OCI-LY3 (cell line): ENCODE data around the gene CRIM1.

ENCODE experiments used
- H2AFZ ChIP-seq: fragments of 200-600, 300-600 bp; shearing (Covaris generic); 2 replicates; pipeline ENCODE4 v1.6.0; 2014; ENCODE audit warnings: antibody characterized with exemption, low read depth, low read length
- H3K27ac ChIP-seq: fragments of 200-600, 300-600 bp; sonication (generic); 2 replicates; pipeline ENCODE4 v1.5.1; 2014; ENCODE audit warnings: mild to moderate bottlenecking, low read length, moderate library complexity, mixed read lengths
- H3K27me3 ChIP-seq: fragments of 200-600, 300-600 bp; sonication (generic); 2 replicates; pipeline ENCODE4 v1.6.1; 2014; ENCODE audit warnings: low read depth, low read length, mixed read lengths
- H3K36me3 ChIP-seq: fragments of 200-600, 300-600 bp; sonication (generic); replicated peaks from 2 replicates; pipeline ENCODE3; 2014; ENCODE audit warnings: low read depth, low read length, mixed read lengths
- H3K4me1 ChIP-seq: fragments of 300-600, 200-600 bp; sonication (generic); 2 replicates; pipeline ENCODE4 v1.6.1; 2014; ENCODE audit warnings: low read length, mixed read lengths
- H3K4me2 ChIP-seq: fragments of 200-600, 300-600 bp; sonication (generic); 2 replicates; pipeline ENCODE4 v1.6.1; 2014; ENCODE audit warnings: low read length, mixed read lengths
- H3K4me3 ChIP-seq: fragments of 300-600, 200-600 bp; sonication (generic); 2 replicates; pipeline ENCODE4 v1.5.1; 2014; ENCODE audit warnings: antibody characterized with exemption, mild to moderate bottlenecking, low read length, moderate library complexity
- H3K79me2 ChIP-seq: fragments of 300-600, 200-600 bp; shearing (Covaris generic); 2 replicates; pipeline ENCODE4 v1.6.1; 2014; ENCODE audit warnings: mild to moderate bottlenecking, low read length, mixed read lengths
- H3K9ac ChIP-seq: fragments of 300-600, 200-600 bp; shearing (Covaris generic); 2 replicates; pipeline ENCODE4 v1.6.0; 2014; ENCODE audit warnings: mild to moderate bottlenecking, low read length, moderate library complexity
- H3K9me3 ChIP-seq: fragments of 200-600, 300-600 bp; shearing (Covaris generic); 2 replicates; pipeline ENCODE4 v1.6.1; 2014; ENCODE audit warnings: low read length, mixed read lengths; ENCODE audit not compliant: insufficient read depth
- H4K20me1 ChIP-seq: fragments of 200-600, 300-600 bp; sonication (generic); 2 replicates; pipeline ENCODE4 v1.6.1; 2016; ENCODE audit warnings: low read length, mixed read lengths; ENCODE audit not compliant: insufficient read depth
- CTCF ChIP-seq: fragments of 200-600, 300-600 bp; sonication (generic); IDR thresholded peaks from 2 replicates; pipeline ENCODE4 v1.5.1; 2014; ENCODE audit warnings: antibody characterized with exemption, low read length, low read depth
- EZH2phosphoT487 ChIP-seq: fragments of 200-600 bp; shearing (Covaris generic); IDR thresholded peaks from 2 replicates; pipeline ENCODE4 v1.6.1; 2018; ENCODE audit warnings: antibody characterized with exemption, mixed run types, low read depth

CRIM1 gene

DNA sequence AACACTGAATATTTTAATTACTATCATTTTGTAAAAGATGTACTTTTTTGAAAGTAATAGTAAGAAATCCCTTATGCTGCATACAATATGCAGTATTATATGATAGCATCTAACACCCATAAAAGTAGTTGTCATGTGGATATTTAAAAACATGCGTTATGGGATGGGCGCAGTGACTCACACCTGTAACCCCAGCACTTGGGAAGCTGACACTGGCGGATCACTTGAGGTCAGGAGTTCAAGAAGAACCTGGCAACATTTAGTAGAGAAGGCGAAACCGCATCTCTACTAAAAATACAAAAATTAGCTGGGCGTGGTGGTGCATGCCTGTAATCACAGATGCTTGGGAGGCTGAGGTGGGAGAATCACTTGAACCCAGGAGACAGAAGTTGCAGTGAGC lies 153.5 kb downstream of the CRIM1 start:
- TF ChIP-seq CTCF: no peak

GRCh38 chr2:36511858-36512603 lies 156.5 kb downstream of the CRIM1 start:
- Histone ChIP-seq H3K4me2 (peak overlapping the region; percentile 81), H2AFZ (no peak overlapping the region), H4K20me1 (no peaks in the 10 kb centered on the region), H3K4me3 (peak overlapping the region; percentile 53), H3K9me3 (no peaks in the 10 kb centered on the region), H3K9ac (no peak overlapping the region), H3K79me2 (no peaks in the 10 kb centered on the region), H3K27me3 (peaks cover 34% of the 10 kb centered on the region), H3K4me1 (peaks cover 36% of the 10 kb centered on the region), H3K27ac (no peak overlapping the region), H3K36me3 (no peaks in the 10 kb centered on the region)
- no peak for TF ChIP-seq EZH2phosphoT487
- no peak for TF ChIP-seq CTCF

More for the DNA sequence above, 153.5 kb downstream of the CRIM1 start:
- Histone ChIP-seq H3K36me3 (no peaks in the 10 kb centered on the region), H3K79me2 (no peaks in the 10 kb centered on the region), H3K9me3 (no peaks in the 10 kb centered on the region), H2AFZ (no peak overlapping the region), H3K4me1 (peaks cover 25% of the 10 kb centered on the region), H4K20me1 (no peaks in the 10 kb centered on the region), H3K4me3 (no peak overlapping the region), H3K9ac (no peak overlapping the region), H3K27ac (no peak overlapping the region), H3K27me3 (peaks cover 19% of the 10 kb centered on the region), H3K4me2 (no peak overlapping the region)

DNA sequence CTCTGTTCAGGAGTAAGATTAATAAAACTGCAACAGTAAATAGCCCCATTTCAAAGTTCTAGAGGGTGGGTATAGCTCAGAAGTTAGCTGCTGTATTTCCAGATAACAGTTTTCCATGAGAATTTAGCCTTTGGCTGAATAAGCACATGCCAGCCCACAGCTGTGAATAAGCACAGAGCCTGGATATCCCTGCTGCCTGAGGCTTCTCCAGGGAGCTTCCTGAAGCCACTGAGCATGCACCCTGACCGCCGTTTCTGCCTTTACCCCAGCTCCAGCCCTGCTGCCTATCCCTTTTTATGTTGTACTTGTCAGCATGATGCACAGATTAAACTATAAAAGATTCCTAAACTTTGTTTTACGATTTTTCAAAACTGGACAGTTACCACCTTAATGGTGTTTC lies 157.1 kb downstream of the CRIM1 start:
- TF ChIP-seq EZH2phosphoT487 (no peak), CTCF (no peak)
- Histone ChIP-seq H3K4me2 (peak overlapping the region; percentile 81), H4K20me1 (no peaks in the 10 kb centered on the region), H3K79me2 (no peaks in the 10 kb centered on the region), H3K36me3 (no peaks in the 10 kb centered on the region), H3K27me3 (peaks cover 34% of the 10 kb centered on the region), H2AFZ (no peak overlapping the region), H3K4me1 (peaks cover 36% of the 10 kb centered on the region), H3K9ac (no peak overlapping the region), H3K27ac (no peak overlapping the region), H3K4me3 (peak overlapping the region; percentile 53), H3K9me3 (no peaks in the 10 kb centered on the region)

DNA sequence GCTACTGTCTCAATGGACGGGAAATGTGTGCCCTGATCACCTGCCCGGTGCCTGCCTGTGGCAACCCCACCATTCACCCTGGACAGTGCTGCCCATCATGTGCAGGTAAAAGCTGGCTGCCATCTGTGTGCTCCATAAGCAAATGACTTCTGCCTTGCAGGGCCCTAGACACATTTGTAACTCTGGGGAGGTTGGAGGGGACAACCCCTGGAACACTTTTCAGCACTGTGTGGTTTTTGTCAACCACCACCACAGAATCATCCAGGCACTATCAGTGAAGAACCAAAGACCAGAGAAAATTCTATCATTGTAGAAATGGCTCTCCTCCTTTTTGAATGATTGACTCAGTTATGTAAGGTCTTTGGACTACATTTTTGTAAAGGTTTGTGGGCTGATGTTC lies 158.1 kb downstream of the CRIM1 start:
- Histone ChIP-seq H3K4me2 (peak overlapping the region; percentile 81), H3K27ac (no peak overlapping the region), H2AFZ (no peak overlapping the region), H3K4me1 (peaks cover 36% of the 10 kb centered on the region), H4K20me1 (no peaks in the 10 kb centered on the region), H3K27me3 (peaks cover 32% of the 10 kb centered on the region), H3K9ac (no peak overlapping the region), H3K4me3 (peak overlapping the region; percentile 43), H3K79me2 (no peaks in the 10 kb centered on the region), H3K9me3 (no peaks in the 10 kb centered on the region), H3K36me3 (no peaks in the 10 kb centered on the region)
- TF ChIP-seq CTCF (no peak), EZH2phosphoT487 (no peak)
